GM12878 (cell line): ENCODE measurements around the gene PHAF1. TPM values are rescaled to one million over a fixed set of nuclear protein-coding genes. Genes with fewer than 3 reads are reported as not detected.

Source experiments
- ATAC-seq: fragments of 200-7000 bp; cut with Tn5 transposase; 3 replicates; pipeline ENCODE4 v1.9.1; 2020; ENCODE audit warnings: mild to moderate bottlenecking, moderate library complexity
- BruUV-seq: library from RNA; stranded (reverse); fragments of 400-500 nt; replicated peaks from 2 replicates; lab custom pipeline; 2021; lab: Mats Ljungman, UMichigan
- CTCF ChIA-PET: fragments of 300-600 bp; sonication (Branson Sonifier 250); formaldehyde crosslinking; extraction: SDS; loops from one replicate; lab custom pipeline; 2021; ENCODE audit warnings: inconsistent platforms; lab: Yijun Ruan, JAX
- POLR2A ChIA-PET: fragments of 350-600 bp; formaldehyde crosslinking; extraction: SDS; loops from one replicate; lab custom pipeline; 2021; ENCODE audit warnings: inconsistent platforms; lab: Charles Lee
- RAD21 ChIA-PET: fragments of 300-600 bp; sonication (Branson Sonifier 250); formaldehyde crosslinking; loops from one replicate; lab custom pipeline; 2023; ENCODE audit warnings: antibody characterized with exemption; ENCODE audit not compliant: unreplicated experiment; lab: Charles Lee
- SMC1A ChIA-PET: fragments of 300-600 bp; sonication (Branson Sonifier 250); formaldehyde crosslinking; loops from one replicate; lab custom pipeline; 2023; ENCODE audit not compliant: unreplicated experiment, uncharacterized antibody; lab: Charles Lee
- DNase-seq: peaks from one replicate; pipeline ENCODE4 v3.0.0-alpha.2; 2011; ENCODE audit warnings: low read depth, low spot score
- FAIRE-seq: peaks from 3 replicates; lab custom pipeline; 2011; peaks lifted over from hg19 to GRCh38; lab: Jason Lieb, UNC
- H2AFZ ChIP-seq: 2 replicates; pipeline ENCODE4 v1.6.0; 2011; ENCODE audit warnings: low read depth, low read length, control low read depth; ENCODE audit not compliant: control insufficient read depth
- H3K27ac ChIP-seq: 2 replicates; pipeline ENCODE4 v1.5.1; 2011; ENCODE audit warnings: control low read depth; ENCODE audit not compliant: control insufficient read depth, insufficient read depth
- H3K27me3 ChIP-seq, 2 experiments: replicated peaks in 1 of 2; 2 replicates each; pipeline versions ENCODE4 v1.6.0 to v1.6.1; 2011; ENCODE audit warnings: low read length in 1 of 2; ENCODE audit not compliant: control insufficient read depth in 2 of 2, insufficient read depth in 2 of 2
- H3K36me3 ChIP-seq, 2 experiments: 2 replicates each; pipeline ENCODE4 v1.5.1; 2011; ENCODE audit warnings: low read length in 1 of 2; ENCODE audit not compliant: control insufficient read depth in 2 of 2, insufficient read depth in 2 of 2
- H3K4me1 ChIP-seq: 2 replicates; pipeline ENCODE4 v1.6.1; 2011; ENCODE audit warnings: mild to moderate bottlenecking, low read length, moderate library complexity, mixed read lengths; ENCODE audit not compliant: control insufficient read depth, insufficient read depth
- H3K4me2 ChIP-seq: 2 replicates; pipeline ENCODE4 v1.6.0; 2011; ENCODE audit warnings: control low read depth; ENCODE audit not compliant: control insufficient read depth, insufficient read depth
- H3K4me3 ChIP-seq: fragments of 200-600 bp; sonication (generic); 2 replicates; pipeline ENCODE4 v1.5.1; 2016
- H3K79me2 ChIP-seq: 2 replicates; pipeline ENCODE4 v1.6.0; 2011; ENCODE audit warnings: low read length; ENCODE audit not compliant: control insufficient read depth, insufficient read depth
- H3K9ac ChIP-seq: 2 replicates; pipeline ENCODE4 v1.8.0; 2011; ENCODE audit warnings: low read length, control low read depth, mixed read lengths; ENCODE audit not compliant: control insufficient read depth, insufficient read depth
- H3K9me3 ChIP-seq: replicated peaks from 3 replicates; pipeline ENCODE4 v1.5.1; 2011; ENCODE audit warnings: mild to moderate bottlenecking, low read length; ENCODE audit not compliant: control insufficient read depth, insufficient read depth
- H4K20me1 ChIP-seq: 2 replicates; pipeline ENCODE4 v1.6.0; 2011; ENCODE audit not compliant: control insufficient read depth, insufficient read depth
- E2F8 ChIP-seq: fragments of 450-650 bp; IDR thresholded peaks from 2 replicates; pipeline ENCODE4 v1.6.1; 2018; ENCODE audit warnings: mild to moderate bottlenecking, low read depth, moderate library complexity; ENCODE audit not compliant: partially characterized antibody
- HDAC2 ChIP-seq: fragments of 200-600 bp; sonication (generic); IDR thresholded peaks from 2 replicates; pipeline ENCODE4 v1.6.1; 2017
- IKZF2 ChIP-seq, 2 experiments: fragments of 450-650 bp; IDR thresholded peaks; 2 replicates each; pipeline ENCODE4 v1.6.1; 2017; ENCODE audit warnings: mild to moderate bottlenecking in 2 of 2, moderate library complexity in 2 of 2
- NBN ChIP-seq: fragments of 450-650 bp; IDR thresholded peaks from 2 replicates; pipeline ENCODE4 v1.6.1; 2016
- NKRF ChIP-seq: fragments of 450-650 bp; conservative IDR thresholded peaks from 2 replicates; pipeline ENCODE4 v1.6.1; 2017; ENCODE audit warnings: mild to moderate bottlenecking, moderate library complexity
- NR2C2 ChIP-seq: IDR thresholded peaks from 2 replicates; pipeline ENCODE4 v1.6.1; 2011; ENCODE audit warnings: borderline replicate concordance, low read depth; ENCODE audit not compliant: control insufficient read depth, insufficient read length
- POLR2AphosphoS5 ChIP-seq: IDR thresholded peaks from 2 replicates; pipeline ENCODE4 v1.6.1; 2011; ENCODE audit warnings: mild to moderate bottlenecking, low read length, inconsistent platforms
- RFX5 ChIP-seq: IDR thresholded peaks from 2 replicates; pipeline ENCODE4 v1.6.1; 2011; ENCODE audit warnings: low read depth, low read length, improper control_type of control experiment
- SMC3 ChIP-seq: IDR thresholded peaks from 2 replicates; pipeline ENCODE4 v1.6.1; 2011; ENCODE audit warnings: low read length, improper control_type of control experiment, borderline replicate concordance
- SUZ12 ChIP-seq: fragments of 200-600 bp; sonication (generic); IDR thresholded peaks from one replicate; pipeline ENCODE4 v1.6.1; 2018; ENCODE audit warnings: antibody characterized with exemption, mild to moderate bottlenecking; ENCODE audit not compliant: unreplicated experiment
- ZBTB4 ChIP-seq: fragments of 450-650 bp; formaldehyde crosslinking; IDR thresholded peaks from 2 replicates; pipeline ENCODE4 v1.4.0; 2022; ENCODE audit warnings: mild to moderate bottlenecking, moderate library complexity
- ZNF384 ChIP-seq: IDR thresholded peaks from 2 replicates; pipeline ENCODE4 v1.6.1; 2012; ENCODE audit warnings: low read depth, mild to moderate bottlenecking, low read length, improper control_type of control experiment, borderline replicate concordance
- ZNF622 ChIP-seq: fragments of 450-650 bp; IDR thresholded peaks from 2 replicates; pipeline ENCODE4 v1.6.1; 2017; ENCODE audit warnings: mild to moderate bottlenecking, inconsistent platforms
- WGBS: methylation state at CpG from one replicate; pipeline ENCODE4 v1.1.6; 2016; ENCODE audit warnings: low lambda C conversion rate; ENCODE audit not compliant: insufficient replicate concordance, insufficient coverage; ENCODE audit errors: missing lambda C conversion rate; 5-methylcytosine and 5-hydroxymethylcytosine counted together
- in situ Hi-C: fragments of 300-500 bp; cut with MboI; formaldehyde crosslinking; loops from 9 replicates; pipeline ENCODE4 v1.14.3; 2018; ENCODE audit warnings: mixed read lengths
- intact Hi-C: fragments of 100-400 bp; cut with micrococcal nuclease; formaldehyde crosslinking; loops from one replicate; pipeline ENCODE4 v1.14.2; 2022; ENCODE audit not compliant: unreplicated experiment
- polyA plus RNA-seq, 11 experiments: library from polyadenylated mRNA; depleted of rRNA in 4 of 11; unstranded in 6 of 11; stranded (reverse) in 5 of 11; fragments of >200 nt; fragmentation: Nextera tagmentation in 4 of 11; fragmentation: Illumina TruSeq in 1 of 11; extraction: Ambion mirVana in 4 of 11; extraction: Trizol in 1 of 11; gene quantifications; 1 replicate in 1 of 11; 2 replicates in 10 of 11; pipeline versions ENCODE4 v1.2.1 to v1.2.3, GENCODE V29; 2011 to 2016; ENCODE audit warnings: inconsistent platforms in 2 of 11, missing spikeins in 2 of 11, low read depth in 1 of 11
- total RNA-seq, 4 experiments: library from RNA; depleted of rRNA in 3 of 4; stranded (reverse); fragments of >200 nt in 3 of 4; fragmentation: Illumina TruSeq in 1 of 4; extraction: Trizol in 1 of 4; gene quantifications; 2 replicates each; pipeline versions ENCODE4 v1.2.1 to v1.2.3, GENCODE V29; 2013 to 2021

PHAF1 gene
- total and polyA plus RNA-seq, 10 of the 15 experiments (the other 5 are each of a cell fraction or from before 2014, with no cell fraction given): 4.5 to 20.9 (median 14.9) TPM

GRCh38 chr16:67169642-67170167, 60.0 kb downstream of the PHAF1 start:
- Histone ChIP-seq H3K4me3 (peak overlapping the region; percentile 73), H3K4me2 (peak overlapping the region; percentile 93), H3K36me3 (no peaks in the 10 kb centered on the region), H3K4me1 (peaks cover 45% of the 10 kb centered on the region), H2AFZ (peak overlapping the region; percentile 22; the same call in 1 of the 2 replicates), H4K20me1 (no peaks in the 10 kb centered on the region), H3K9me3 (no peaks in the 10 kb centered on the region; the same call in 2 of the 3 replicates), H3K79me2 (no peaks in the 10 kb centered on the region), H3K9ac (peak overlapping the region; percentile 55), H3K27me3 (peaks cover 2 to 11% of the 10 kb centered on the region in 2 experiments), H3K27ac (peak overlapping the region; percentile 5; the same call in 1 of the 2 replicates)
- RAD21 ChIA-PET: interaction anchor here (0.7 to 4.1 kb wide), 9 partner anchors 10 to 152 kb away, joined by 3 to 48 read pairs (median 4); partner anchors contain the start of genes E2F4, FBXL8, FHOD1 and TMEM208
- SMC1A ChIA-PET: interaction anchor here (1.2 to 4.1 kb wide), 4 partner anchors 10 to 216 kb away, joined by 3 to 48 read pairs (median 4); partner anchors contain the start of genes FBXL8 and TRADD
- in situ Hi-C loops: no loop called here
- intact Hi-C loops: no loop called here
- ATAC-seq: peak; percentile 22
- CTCF ChIA-PET: interaction anchor here (0.5 to 5.4 kb wide), 22 partner anchors 10 to 213 kb away, joined by 3 to 60 read pairs (median 4); partner anchors contain the start of genes EXOC3L1, FBXL8, MATCAP1 and TRADD
- no peak for DNase-seq
- no peak for FAIRE-seq
- no TSS peak for BruUV-seq
- 31% methylated on average over 18 of the region's 24 CpGs for WGBS
- POLR2A ChIA-PET: interaction anchor here (0.7 to 10.9 kb wide), 8 partner anchors 9 to 151 kb away, joined by 3 to 137 read pairs (median 6); partner anchors contain the start of genes FBXL8, FHOD1, HSF4 and TMEM208
- TF ChIP-seq RFX5: no peak
- no peak for TF ChIP-seq POLR2AphosphoS5
- TF ChIP-seq SMC3: peak; percentile 20; the same call in 1 of the 2 replicates
- TF ChIP-seq HDAC2: no peak
- TF ChIP-seq ZNF384: 0 out of 2 replicates have a peak, but pooled peaks have one; percentile 43
- no peak for TF ChIP-seq NKRF
- TF ChIP-seq E2F8: no peak
- TF ChIP-seq ZBTB4: no peak
- TF ChIP-seq NBN: peak; percentile 22; the same call in 1 of the 2 replicates
- no peak for TF ChIP-seq SUZ12
- no peak for TF ChIP-seq NR2C2
- no peak for TF ChIP-seq ZNF622
- 0 out of 4 replicates have a peak, but pooled peaks of 1 of the 2 experiments have one; percentile 4 for TF ChIP-seq IKZF2 (IDR thresholded peaks at IDR 0.05)
